ENCODE data around the gene IFNLR1.

Gene IFNLR1

DNA sequence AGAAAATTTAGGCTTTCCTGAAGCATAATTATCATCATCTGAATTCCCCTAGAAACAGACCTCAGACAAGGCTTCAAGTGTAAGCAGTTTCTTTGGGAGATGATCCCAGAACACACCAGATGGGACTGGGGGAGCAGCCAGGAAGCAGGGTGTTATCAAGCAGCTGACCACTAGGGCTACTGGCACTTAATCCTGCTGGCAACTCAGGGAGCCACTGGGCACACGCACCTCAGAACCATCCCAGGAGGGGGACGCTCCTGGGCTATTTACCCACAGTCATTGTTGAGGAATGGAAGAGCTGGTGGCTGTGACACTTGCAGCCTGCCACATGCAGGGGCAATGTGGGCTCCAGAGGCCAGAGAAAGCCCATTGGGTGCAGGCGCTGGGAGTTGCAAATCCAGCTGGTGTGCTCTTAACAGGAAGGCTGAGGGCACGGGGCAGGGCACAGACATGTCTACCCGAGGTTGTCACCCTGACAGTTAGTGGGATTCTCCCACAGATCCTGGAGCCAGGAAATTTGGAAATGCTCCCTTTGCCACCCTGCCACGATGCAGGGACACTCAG, 29.1 kb downstream of the IFNLR1 start:
- no peak overlapping the region for H3K4me2 ChIP-seq (ENCODE audit: low read depth, low read length)
- H4K20me1 ChIP-seq (ENCODE audit: insufficient read depth, low read length): no peaks in the 10 kb centered on the region
- H3K36me3 ChIP-seq (replicated peaks; ENCODE audit: insufficient read depth, low read length): peaks cover 14% of the 10 kb centered on the region; the same call in 1 of the 2 replicates
- H3K9ac ChIP-seq (ENCODE audit: low read length): no peak overlapping the region
- H3K4me3 ChIP-seq (ENCODE audit: low read length): no peak overlapping the region
- H3K4me1 ChIP-seq (ENCODE audit: low read length): no peaks in the 10 kb centered on the region
- TF ChIP-seq EZH2phosphoT487 (IDR thresholded peaks at IDR 0.05; ENCODE audit: low read length): no peak
- no peak for TF ChIP-seq EZH2 (optimal IDR thresholded peaks at IDR 0.05; ENCODE audit: low read depth, low read length)
- no peak; the same call in 1 of the 2 replicates for TF ChIP-seq CTCF (IDR thresholded peaks at IDR 0.05; ENCODE audit: low read length)
- no peaks in the 10 kb centered on the region for H3K9me3 ChIP-seq (replicated peaks; ENCODE audit: insufficient read depth, low read length)
- H3K27me3 ChIP-seq (replicated peaks; ENCODE audit: insufficient read depth, low read length): no peaks in the 10 kb centered on the region
- H2AFZ ChIP-seq (ENCODE audit: low read length): no peak overlapping the region
- no peaks in the 10 kb centered on the region for H3K9me2 ChIP-seq (replicated peaks; ENCODE audit: insufficient read depth, low read length)
- DNase-seq: no peak
- peaks cover 12% of the 10 kb centered on the region; the same call in 1 of the 2 replicates for H3F3A ChIP-seq (ENCODE audit: insufficient read depth, low read length)
- H3K79me2 ChIP-seq (ENCODE audit: low read length): no peaks in the 10 kb centered on the region
- H3K27ac ChIP-seq (ENCODE audit: low read length): no peak overlapping the region

DNA sequence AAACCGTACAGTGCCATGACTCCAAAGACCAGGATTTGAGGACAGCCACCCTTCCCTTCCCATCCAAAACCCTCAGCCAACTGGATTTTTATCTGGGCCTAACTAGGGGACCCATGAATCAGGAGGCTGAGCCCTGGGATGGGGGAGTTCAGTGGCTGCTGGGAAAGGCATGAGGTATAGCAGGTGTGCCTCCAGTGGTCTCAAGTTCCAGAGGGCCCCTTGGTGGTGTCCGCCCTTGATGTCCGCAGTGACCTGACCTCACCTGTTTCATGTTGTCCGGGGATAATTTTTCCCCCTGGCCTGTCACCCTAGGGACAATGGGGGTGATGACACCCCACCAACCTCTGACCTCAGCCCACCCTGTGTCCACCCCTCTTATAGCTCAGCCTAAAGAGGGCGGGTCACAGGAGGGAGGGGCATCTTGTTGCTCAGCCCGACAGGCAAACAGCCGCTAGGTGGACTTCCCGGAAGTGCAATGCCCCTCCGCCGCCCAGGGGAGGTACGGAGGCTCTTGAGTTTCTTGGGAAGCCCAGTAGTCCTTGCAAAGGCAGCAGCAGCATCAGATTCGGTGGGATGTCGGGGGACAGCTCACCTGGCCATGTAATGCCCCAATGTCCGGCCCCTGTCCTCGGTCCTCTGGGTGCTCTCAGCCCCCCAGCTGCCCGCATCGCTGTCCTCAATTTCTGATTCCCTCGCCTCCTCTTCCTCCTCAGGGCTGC, 30.4 kb downstream of the IFNLR1 start:
- peaks cover 14% of the 10 kb centered on the region; the same call in 1 of the 2 replicates for H3K36me3 ChIP-seq (replicated peaks; ENCODE audit: insufficient read depth, low read length)
- DNase-seq: no peak
- H3K27ac ChIP-seq (ENCODE audit: low read length): no peak overlapping the region

GRCh38 chr1:24155011-24155782, 31.9 kb downstream of the IFNLR1 start:
- H3K4me2 ChIP-seq (ENCODE audit: low read depth, low read length): no peak overlapping the region

More for the DNA sequence above, 30.4 kb downstream of the IFNLR1 start:
- TF ChIP-seq EZH2 (optimal IDR thresholded peaks at IDR 0.05; ENCODE audit: low read depth, low read length): no peak
- TF ChIP-seq CTCF (IDR thresholded peaks at IDR 0.05; ENCODE audit: low read length): no peak
- TF ChIP-seq EZH2phosphoT487 (IDR thresholded peaks at IDR 0.05; ENCODE audit: low read length): no peak
- H2AFZ ChIP-seq (ENCODE audit: low read length): no peak overlapping the region
- H3K4me3 ChIP-seq (ENCODE audit: low read length): no peak overlapping the region
- no peaks in the 10 kb centered on the region for H3K27me3 ChIP-seq (replicated peaks; ENCODE audit: insufficient read depth, low read length)
- H3K4me1 ChIP-seq (ENCODE audit: low read length): no peaks in the 10 kb centered on the region
- H3K4me2 ChIP-seq (ENCODE audit: low read depth, low read length): no peak overlapping the region
- no peaks in the 10 kb centered on the region for H3K79me2 ChIP-seq (ENCODE audit: low read length)
- H3K9me2 ChIP-seq (replicated peaks; ENCODE audit: insufficient read depth, low read length): no peaks in the 10 kb centered on the region
- H3K9ac ChIP-seq (ENCODE audit: low read length): no peak overlapping the region
- no peaks in the 10 kb centered on the region for H4K20me1 ChIP-seq (ENCODE audit: insufficient read depth, low read length)
- no peaks in the 10 kb centered on the region for H3K9me3 ChIP-seq (replicated peaks; ENCODE audit: insufficient read depth, low read length)
- peaks cover 15% of the 10 kb centered on the region for H3F3A ChIP-seq (ENCODE audit: insufficient read depth, low read length)

More at GRCh38 chr1:24155011-24155782, 31.9 kb downstream of the IFNLR1 start:
- no peaks in the 10 kb centered on the region for H4K20me1 ChIP-seq (ENCODE audit: insufficient read depth, low read length)
- no peak overlapping the region for H2AFZ ChIP-seq (ENCODE audit: low read length)
- H3K9ac ChIP-seq (ENCODE audit: low read length): no peak overlapping the region
- H3K4me1 ChIP-seq (ENCODE audit: low read length): peaks cover 2% of the 10 kb centered on the region; the same call in 1 of the 2 replicates
- H3K27me3 ChIP-seq (replicated peaks; ENCODE audit: insufficient read depth, low read length): no peaks in the 10 kb centered on the region
- H3K9me3 ChIP-seq (replicated peaks; ENCODE audit: insufficient read depth, low read length): no peaks in the 10 kb centered on the region
- H3K79me2 ChIP-seq (ENCODE audit: low read length): no peaks in the 10 kb centered on the region
- peaks cover 25% of the 10 kb centered on the region for H3F3A ChIP-seq (ENCODE audit: insufficient read depth, low read length)
- H3K27ac ChIP-seq (ENCODE audit: low read length): no peak overlapping the region
- DNase-seq: no peak
- TF ChIP-seq CTCF (IDR thresholded peaks at IDR 0.05; ENCODE audit: low read length): peak; percentile 27; the same call in 1 of the 2 replicates
- no peak for TF ChIP-seq EZH2 (optimal IDR thresholded peaks at IDR 0.05; ENCODE audit: low read depth, low read length)
- TF ChIP-seq EZH2phosphoT487 (IDR thresholded peaks at IDR 0.05; ENCODE audit: low read length): no peak
- peaks cover 11% of the 10 kb centered on the region; the same call in 1 of the 2 replicates for H3K36me3 ChIP-seq (replicated peaks; ENCODE audit: insufficient read depth, low read length)
- H3K4me3 ChIP-seq (ENCODE audit: low read length): no peak overlapping the region
- no peaks in the 10 kb centered on the region for H3K9me2 ChIP-seq (replicated peaks; ENCODE audit: insufficient read depth, low read length)

Data from MM.1S (cell line).